H1 (cell line): ENCODE results near the gene CPED1. TPM values are rescaled to one million over a fixed set of nuclear protein-coding genes. Genes with fewer than 3 reads are reported as not detected.

Experiments used
- CBX5 ChIP-seq: fragments of 300-800, 300-1000 bp; sonication (generic); IDR thresholded peaks from 2 replicates; pipeline ENCODE4 v1.7.1; 2016; ENCODE audit warnings: antibody characterized with exemption, low read length, low read depth
- polyA plus RNA-seq, 7 experiments: library from polyadenylated mRNA; depleted of rRNA in 3 of 7; stranded (reverse) in 5 of 7; unstranded in 2 of 7; fragments of >200 nt in 5 of 7; fragments of 200-250 nt in 2 of 7; gene quantifications; 1 replicate in 5 of 7; 2 replicates in 1 of 7; 4 replicates in 1 of 7; pipeline versions ENCODE4 v1.2.1 to v1.2.3, GENCODE V29; 2011 to 2013; ENCODE audit warnings: missing spikeins in 2 of 7, mixed read lengths in 2 of 7
- total RNA-seq: library from RNA; stranded (reverse); fragmentation: NEBNext Ultra II Directional; extraction: Animal tissue kit (Norgen Biotek cat#: 25700); gene quantifications from 2 replicates; pipeline ENCODE4 v1.2.1, GENCODE V29; 2021

CPED1 gene
- total and polyA plus RNA-seq, 2 of the 8 experiments (the other 6 are each of a cell fraction or from before 2014, with no cell fraction given): 0.08 to 0.39 TPM

GRCh38 chr7:121272676-121273075 lies 284.2 kb downstream of the CPED1 start (continued):
- no peak for TF ChIP-seq CBX5
